ENCODE results near the gene SSBP1. TPM values are rescaled to one million over a fixed set of nuclear protein-coding genes. Genes with fewer than 3 reads are reported as not detected.

Gene SSBP1
- total and polyA plus RNA-seq, 4 experiments from 2014 or later, result 88.2 to 366 (median 203) TPM

- CTCF ChIA-PET (ENCODE audit: partially characterized antibody), result interaction anchor here (1.8 kb wide), 1 partner anchor 10 kb away, joined by 4 read pairs; no protein-coding TSS in a partner anchor
- intact Hi-C loops (cut with micrococcal nuclease), result no loop called here
- H3K4me1 Mint-ChIP-seq, result peaks cover 0 to 2% (median under 1%) of the 10 kb centered on the region in 4 donors
- H3K9me3 Mint-ChIP-seq, result no peaks in the 10 kb centered on the region
- no peaks in the 10 kb centered on the region for H3K36me3 ChIP-seq (ENCODE audit: insufficient read depth, low read length)
- H3K4me1 ChIP-seq (ENCODE audit: insufficient read depth, low read length), result no peaks in the 10 kb centered on the region
- no peak overlapping the region for H3K4me3 Mint-ChIP-seq
- no peak overlapping the region for H3K27ac Mint-ChIP-seq
- H3K9me3 ChIP-seq (ENCODE audit: control insufficient read depth in 1 of 2, low read length in 2 of 2), result no peaks in the 10 kb centered on the region
- no peak for DNase-seq
- POLR2A ChIA-PET (ENCODE audit: partially characterized antibody), result no interaction called here
- no peaks in the 10 kb centered on the region for H3K27me3 Mint-ChIP-seq
- no peak overlapping the region for H3K27ac ChIP-seq (ENCODE audit: low read depth, low read length)
- H3K27me3 ChIP-seq (ENCODE audit: insufficient read depth, low read length), result no peaks in the 10 kb centered on the region
- peaks cover 0 to 14% of the 10 kb centered on the region in 2 donors for H3K36me3 Mint-ChIP-seq
- no peak overlapping the region for H3K4me3 ChIP-seq (ENCODE audit: low read length in 2 of 2)
Observed at GRCh38 chr7:141715018-141715417, 23.1 kb upstream of the SSBP1 start.

DNA sequence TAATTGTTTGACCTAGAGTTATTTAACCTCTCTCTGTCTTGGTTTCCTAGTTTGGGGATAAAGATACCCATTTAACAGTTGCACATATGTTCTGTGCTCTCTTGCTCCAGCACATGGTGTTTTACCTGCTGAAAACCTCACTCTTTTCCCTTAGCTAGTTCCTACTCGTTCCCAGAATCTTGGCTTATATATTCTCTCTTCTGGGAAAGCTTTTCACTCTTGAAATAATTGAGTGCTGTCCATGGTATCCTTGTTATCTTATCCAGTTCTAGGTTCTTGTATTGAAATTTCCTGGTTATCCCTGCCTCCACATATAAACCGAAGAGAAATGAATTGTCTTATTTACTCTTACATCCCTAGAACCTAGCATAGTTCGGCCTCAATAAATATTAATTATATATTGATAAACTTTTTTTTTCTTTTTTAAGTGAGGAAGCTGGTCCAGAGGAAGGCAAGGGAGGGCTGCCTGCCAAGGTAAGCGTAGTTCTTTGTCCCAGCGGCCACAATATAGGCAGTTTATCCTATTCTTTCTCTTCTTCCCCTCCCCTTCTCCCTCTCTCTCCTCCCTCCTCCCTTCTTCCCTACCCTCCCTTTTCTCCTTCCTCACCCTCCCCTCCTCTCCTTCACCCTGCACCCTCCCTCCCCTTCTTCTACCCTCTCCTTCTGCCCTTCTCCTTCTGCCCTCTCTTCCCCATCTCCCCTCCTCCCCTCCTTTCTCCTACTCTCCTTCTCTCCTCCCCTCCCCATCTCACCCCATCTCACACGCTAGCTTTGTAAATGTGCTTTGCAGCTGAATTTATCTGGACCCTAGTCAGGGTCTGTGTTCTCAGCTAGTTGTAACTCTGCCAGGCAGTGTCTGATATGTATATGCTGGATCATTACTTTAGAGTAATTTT, 22.1 kb upstream of the SSBP1 start:
- DNase-seq, result no peak
- intact Hi-C loops (cut with micrococcal nuclease), result no loop called here
- no peak overlapping the region for H3K27ac ChIP-seq (ENCODE audit: low read depth, low read length)
- no peaks in the 10 kb centered on the region for H3K4me1 ChIP-seq (ENCODE audit: insufficient read depth, low read length)
- H3K9me3 ChIP-seq (ENCODE audit: control insufficient read depth in 1 of 2, low read length in 2 of 2), result no peaks in the 10 kb centered on the region
- no peak overlapping the region for H3K4me3 ChIP-seq (ENCODE audit: low read length in 2 of 2)
- Mint-ChIP-seq H3K4me3 (no peak overlapping the region), H3K36me3 (peaks cover 0 to 7% of the 10 kb centered on the region in 2 donors), H3K27me3 (no peaks in the 10 kb centered on the region), H3K27ac (no peak overlapping the region), H3K9me3 (no peaks in the 10 kb centered on the region), H3K4me1 (peaks cover 0 to 2% (median 0%) of the 10 kb centered on the region in 4 donors)
- H3K36me3 ChIP-seq (ENCODE audit: insufficient read depth, low read length), result no peaks in the 10 kb centered on the region
- POLR2A ChIA-PET (ENCODE audit: partially characterized antibody), result interaction anchor here (0.9 kb wide), 1 partner anchor 14 kb away, joined by 4 read pairs; the partner anchor contains the start of gene DENND11
- CTCF ChIA-PET (ENCODE audit: partially characterized antibody), result interaction anchor here (0.6 to 1.8 kb wide), 3 partner anchors 9 to 14 kb away, joined by 4 read pairs; no protein-coding TSS in a partner anchor
- H3K27me3 ChIP-seq (ENCODE audit: insufficient read depth, low read length), result no peaks in the 10 kb centered on the region

DNA sequence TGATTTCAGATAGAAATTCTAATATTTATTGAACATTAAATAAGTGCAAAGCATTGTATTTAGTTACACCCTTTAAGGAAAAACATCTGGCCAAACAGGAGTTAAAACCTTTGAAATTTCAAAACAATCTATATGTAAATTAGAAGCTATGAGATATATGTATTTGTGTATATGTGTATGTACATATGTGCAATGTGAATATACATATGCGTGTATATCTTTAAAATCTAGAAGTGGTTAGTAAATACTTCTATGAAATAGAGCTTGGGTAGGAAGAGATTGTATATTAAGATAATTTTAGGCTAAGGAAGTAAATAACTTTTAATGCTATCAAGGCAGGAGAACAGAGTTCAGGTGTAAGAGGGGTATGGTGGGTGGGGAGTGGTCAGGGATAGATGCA, 20.7 kb upstream of the SSBP1 start:
- intact Hi-C loops (cut with micrococcal nuclease), result no loop called here
- H3K27me3 Mint-ChIP-seq, result no peaks in the 10 kb centered on the region
- no peak overlapping the region for H3K27ac Mint-ChIP-seq
- no peaks in the 10 kb centered on the region for H3K27me3 ChIP-seq (ENCODE audit: insufficient read depth, low read length)
- no peak overlapping the region for H3K4me3 Mint-ChIP-seq
- no peak overlapping the region for H3K4me3 ChIP-seq (ENCODE audit: low read length in 2 of 2)
- DNase-seq, result no peak
- peaks cover 0 to 6% of the 10 kb centered on the region in 2 donors for H3K36me3 Mint-ChIP-seq
- no peaks in the 10 kb centered on the region for H3K9me3 Mint-ChIP-seq
- H3K4me1 Mint-ChIP-seq, result no peaks in the 10 kb centered on the region
- POLR2A ChIA-PET (ENCODE audit: partially characterized antibody), result no interaction called here
- no peaks in the 10 kb centered on the region for H3K36me3 ChIP-seq (ENCODE audit: insufficient read depth, low read length)
- CTCF ChIA-PET (ENCODE audit: partially characterized antibody), result interaction anchor here (0.8 kb wide), 1 partner anchor 20 kb away, joined by 3 read pairs; no protein-coding TSS in a partner anchor
- no peaks in the 10 kb centered on the region for H3K4me1 ChIP-seq (ENCODE audit: insufficient read depth, low read length)
- no peak overlapping the region for H3K27ac ChIP-seq (ENCODE audit: low read depth, low read length)
- H3K9me3 ChIP-seq (ENCODE audit: control insufficient read depth in 1 of 2, low read length in 2 of 2), result no peaks in the 10 kb centered on the region

GRCh38 chr7:141722529-141722928, 15.6 kb upstream of the SSBP1 start:
- POLR2A ChIA-PET (ENCODE audit: partially characterized antibody), result interaction anchor here (1.0 to 2.7 kb wide), 2 partner anchors 16 to 21 kb away, joined by 3 to 13 read pairs; partner anchors contain the start of genes DENND11 and SSBP1
- Mint-ChIP-seq H3K27me3 (no peaks in the 10 kb centered on the region), H3K36me3 (peaks cover 0 to 25% of the 10 kb centered on the region in 2 donors), H3K4me1 (no peaks in the 10 kb centered on the region), H3K4me3 (no peak overlapping the region), H3K9me3 (no peaks in the 10 kb centered on the region), H3K27ac (no peak overlapping the region)
- Histone ChIP-seq H3K4me3 (ENCODE audit: low read length in 2 of 2) (no peak overlapping the region), H3K9me3 (ENCODE audit: control insufficient read depth in 1 of 2, low read length in 2 of 2) (no peaks in the 10 kb centered on the region), H3K27ac (ENCODE audit: low read depth, low read length) (no peak overlapping the region), H3K36me3 (ENCODE audit: insufficient read depth, low read length) (no peaks in the 10 kb centered on the region), H3K4me1 (ENCODE audit: insufficient read depth, low read length) (no peaks in the 10 kb centered on the region), H3K27me3 (ENCODE audit: insufficient read depth, low read length) (no peaks in the 10 kb centered on the region)
- no peak for DNase-seq
- CTCF ChIA-PET (ENCODE audit: partially characterized antibody), result interaction anchor here (1.3 to 3.1 kb wide), 2 partner anchors 15 to 68 kb away, joined by 4 to 15 read pairs; partner anchors contain the start of gene SSBP1
- intact Hi-C loops (cut with micrococcal nuclease), result no loop called here

DNA sequence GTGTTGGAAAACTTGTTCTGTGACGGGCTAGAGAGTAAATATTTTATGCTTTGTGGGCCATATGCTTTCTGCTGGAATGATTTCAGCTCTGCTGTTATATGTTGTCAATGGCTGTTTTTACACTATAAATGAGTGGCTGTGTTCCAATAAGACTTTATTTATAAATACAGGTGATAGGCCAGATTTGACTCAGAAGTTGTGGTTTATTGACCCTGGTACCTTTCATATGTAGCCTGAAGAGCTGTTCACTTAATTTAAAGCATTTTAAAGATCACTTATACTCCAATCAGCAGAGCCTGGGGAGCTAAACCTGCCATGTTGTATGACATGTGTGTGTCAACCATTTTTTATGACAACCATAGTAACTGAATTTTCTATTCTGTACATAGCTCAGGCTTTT, 9.1 kb upstream of the SSBP1 start:
- Mint-ChIP-seq H3K27me3 (no peaks in the 10 kb centered on the region), H3K36me3 (peaks cover 0 to 7% of the 10 kb centered on the region in 2 donors), H3K4me1 (no peaks in the 10 kb centered on the region), H3K27ac (no peak overlapping the region), H3K9me3 (peaks cover 0 to 2% (median 0%) of the 10 kb centered on the region in 8 donors), H3K4me3 (no peak overlapping the region)
- H3K36me3 ChIP-seq (ENCODE audit: insufficient read depth, low read length), result no peaks in the 10 kb centered on the region
- no peaks in the 10 kb centered on the region for H3K27me3 ChIP-seq (ENCODE audit: insufficient read depth, low read length)
- H3K4me3 ChIP-seq (ENCODE audit: low read length in 2 of 2), result no peak overlapping the region
- ChIA-PET POLR2A (ENCODE audit: partially characterized antibody) (interaction anchor here (0.7 kb wide), 1 partner anchor 9 kb away, joined by 3 read pairs; the partner anchor contains the start of gene SSBP1), CTCF (ENCODE audit: partially characterized antibody) (interaction anchor here (2.2 kb wide), 1 partner anchor 9 kb away, joined by 12 read pairs; the partner anchor contains the start of gene SSBP1)
- H3K27ac ChIP-seq (ENCODE audit: low read depth, low read length), result no peak overlapping the region
- no peaks in the 10 kb centered on the region for H3K9me3 ChIP-seq (ENCODE audit: control insufficient read depth in 1 of 2, low read length in 2 of 2)
- no peaks in the 10 kb centered on the region for H3K4me1 ChIP-seq (ENCODE audit: insufficient read depth, low read length)
- DNase-seq, result no peak
- intact Hi-C loops (cut with micrococcal nuclease), result no loop called here

DNA sequence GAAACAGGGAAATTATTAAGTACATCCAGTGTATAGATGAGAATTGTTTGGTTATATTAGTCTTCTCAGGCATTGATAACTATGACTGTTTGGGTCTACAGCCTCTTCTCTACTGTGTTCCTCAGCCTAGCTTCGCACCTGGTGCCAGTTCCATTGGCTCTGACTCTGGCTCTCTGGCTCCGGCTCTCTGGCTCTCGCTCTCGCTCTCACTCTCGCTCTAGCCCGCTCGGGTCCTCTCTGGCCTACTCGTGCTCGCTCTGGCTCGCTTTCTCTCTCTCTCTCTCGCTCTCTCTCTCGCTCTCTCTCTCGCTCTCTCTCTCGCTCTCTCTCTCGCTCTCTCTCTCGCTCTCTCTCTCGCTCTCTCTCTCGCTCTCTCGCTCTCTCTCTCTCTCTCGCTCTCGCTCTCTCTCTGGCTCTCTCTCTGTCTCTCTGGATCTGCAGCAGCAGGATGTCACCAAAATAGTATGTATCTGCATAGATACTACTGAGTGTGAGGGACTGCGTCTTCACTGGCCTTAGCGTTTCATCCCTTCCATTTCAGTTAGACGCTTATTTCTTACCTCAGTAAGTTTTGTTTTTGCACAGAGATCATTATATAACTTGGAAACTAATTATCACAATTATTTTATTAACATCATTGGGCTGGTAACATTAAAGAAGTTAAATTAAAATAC, 6.5 kb upstream of the SSBP1 start:
- H3K27me3 ChIP-seq (ENCODE audit: insufficient read depth, low read length), result no peaks in the 10 kb centered on the region
- Mint-ChIP-seq H3K27ac (no peak overlapping the region), H3K4me3 (peak overlapping the region in 1 of 8 donors; percentile 35), H3K9me3 (peaks cover 0 to 2% (median 0%) of the 10 kb centered on the region in 8 donors), H3K27me3 (no peaks in the 10 kb centered on the region), H3K36me3 (no peaks in the 10 kb centered on the region), H3K4me1 (peaks cover 0 to 5% (median 3%) of the 10 kb centered on the region in 4 donors)
- intact Hi-C loops (cut with micrococcal nuclease), result loop anchor here (10.0 kb wide), 1 partner anchor 1037 kb away; the partner anchor contains the start of gene NDUFB2
- no peak for DNase-seq
- ChIA-PET CTCF (ENCODE audit: partially characterized antibody) (interaction anchor here (1.7 to 1.9 kb wide), 2 partner anchors 15 to 78 kb away, joined by 4 to 7 read pairs; no protein-coding TSS in a partner anchor), POLR2A (ENCODE audit: partially characterized antibody) (no interaction called here)
- H3K9me3 ChIP-seq (ENCODE audit: control insufficient read depth in 1 of 2, low read length in 2 of 2), result no peaks in the 10 kb centered on the region
- peaks cover under 1% of the 10 kb centered on the region for H3K4me1 ChIP-seq (ENCODE audit: insufficient read depth, low read length)
- no peak overlapping the region for H3K4me3 ChIP-seq (ENCODE audit: low read length in 2 of 2)
- no peaks in the 10 kb centered on the region for H3K36me3 ChIP-seq (ENCODE audit: insufficient read depth, low read length)
- no peak overlapping the region for H3K27ac ChIP-seq (ENCODE audit: low read depth, low read length)

All from CD4-positive, alpha-beta memory T cell (primary cell).